ENCODE results near the gene C2.

The C2 gene

GRCh38 chr6:31889331-31889972 is 38.1 kb upstream of the C2 start:
- ATAC-seq (replicated peaks) (no peak), DNase-seq (no peak)
- no peaks in the 10 kb centered on the region for H3K27me3 Mint-ChIP-seq
- H3K36me3 Mint-ChIP-seq, result peaks cover 48 to 59% of the 10 kb centered on the region in 2 donors
- H3K4me1 Mint-ChIP-seq, result peaks cover 6 to 16% of the 10 kb centered on the region in 2 donors
- H3K4me3 Mint-ChIP-seq, result no peak overlapping the region
- peak overlapping the region; percentile 14 for H3K27ac Mint-ChIP-seq
- H3K9me3 Mint-ChIP-seq, result no peaks in the 10 kb centered on the region

GRCh38 chr6:31892821-31893220 is 34.7 kb upstream of the C2 start:
- H3K27me3 Mint-ChIP-seq, result no peaks in the 10 kb centered on the region
- H3K36me3 Mint-ChIP-seq, result peaks cover 32 to 42% of the 10 kb centered on the region in 2 donors
- no peak overlapping the region for H3K27ac Mint-ChIP-seq
- peaks cover 11 to 28% of the 10 kb centered on the region in 2 donors for H3K4me1 Mint-ChIP-seq
- DNase-seq (no peak), ATAC-seq (replicated peaks) (no peak)
- H3K9me3 Mint-ChIP-seq, result no peaks in the 10 kb centered on the region
- no peak overlapping the region for H3K4me3 Mint-ChIP-seq

GRCh38 chr6:31896493-31896855 is 31.0 kb upstream of the C2 start:
- Mint-ChIP-seq H3K9me3 (no peaks in the 10 kb centered on the region), H3K4me3 (peak overlapping the region; percentile 83 to 88), H3K4me1 (peaks cover 25 to 49% of the 10 kb centered on the region in 2 donors), H3K36me3 (peaks cover 23 to 27% of the 10 kb centered on the region in 2 donors), H3K27me3 (no peaks in the 10 kb centered on the region), H3K27ac (peak overlapping the region; percentile 92)
- DNase-seq (no peak), ATAC-seq (replicated peaks) (no peak)

GRCh38 chr6:31896856-31897611 is 30.5 kb upstream of the C2 start:
- Mint-ChIP-seq H3K27ac (peak overlapping the region; percentile 92), H3K4me1 (peaks cover 24 to 47% of the 10 kb centered on the region in 2 donors), H3K9me3 (no peaks in the 10 kb centered on the region), H3K27me3 (no peaks in the 10 kb centered on the region), H3K36me3 (peaks cover 19 to 25% of the 10 kb centered on the region in 2 donors), H3K4me3 (peak overlapping the region; percentile 88 to 93)
- ATAC-seq (replicated peaks), result peak; percentile 0 to 4
- DNase-seq, result no peak

- peaks cover 25 to 43% of the 10 kb centered on the region in 2 donors for H3K4me1 Mint-ChIP-seq
- no peaks in the 10 kb centered on the region for H3K9me3 Mint-ChIP-seq
Measured at GRCh38 chr6:31897612-31898382, 29.7 kb upstream of the C2 start, which contains the start of gene EHMT2. EHMT2 (minus strand) TSS chr6:31897698; CDS start chr6:31897677, 21 bp downstream.

GRCh38 chr6:31898383-31899011 is 29.0 kb upstream of the C2 start:
- peaks cover 26 to 47% of the 10 kb centered on the region in 2 donors for H3K4me1 Mint-ChIP-seq
- ATAC-seq (replicated peaks), result peak; percentile 15 to 26

More at GRCh38 chr6:31897612-31898382, 29.7 kb upstream of the C2 start, which contains the start of gene EHMT2:
- Mint-ChIP-seq H3K27me3 (no peaks in the 10 kb centered on the region), H3K36me3 (peaks cover 12 to 18% of the 10 kb centered on the region in 2 donors), H3K4me3 (peak within 1 kb of the TSS; percentile 88 to 93), H3K27ac (peak within 1 kb of the TSS; percentile 93)
- DNase-seq (peak; percentile 82), ATAC-seq (replicated peaks) (peak; percentile 67 to 70)

GRCh38 chr6:31899215-31899614 is 28.3 kb upstream of the C2 start:
- Mint-ChIP-seq H3K27ac (peak overlapping the region; percentile 72), H3K9me3 (no peaks in the 10 kb centered on the region), H3K4me1 (peaks cover 26 to 47% of the 10 kb centered on the region in 2 donors), H3K27me3 (no peaks in the 10 kb centered on the region), H3K36me3 (peaks cover 6 to 14% of the 10 kb centered on the region in 2 donors), H3K4me3 (peak overlapping the region; percentile 36 to 71)
- ATAC-seq (replicated peaks) (no peak), DNase-seq (no peak)

More at GRCh38 chr6:31898383-31899011, 29.0 kb upstream of the C2 start:
- H3K27me3 Mint-ChIP-seq, result no peaks in the 10 kb centered on the region
- H3K4me3 Mint-ChIP-seq, result peak overlapping the region; percentile 88 to 93
- H3K36me3 Mint-ChIP-seq, result peaks cover 9 to 15% of the 10 kb centered on the region in 2 donors
- H3K27ac Mint-ChIP-seq, result peak overlapping the region; percentile 93
- H3K9me3 Mint-ChIP-seq, result no peaks in the 10 kb centered on the region
- DNase-seq, result no peak

- H3K4me1 Mint-ChIP-seq, result peaks cover 26 to 47% of the 10 kb centered on the region in 2 donors
- H3K36me3 Mint-ChIP-seq, result peaks cover 5 to 14% of the 10 kb centered on the region in 2 donors
- ATAC-seq (replicated peaks) (no peak), DNase-seq (no peak)
- H3K4me3 Mint-ChIP-seq, result peak overlapping the region; percentile 36 to 56
- H3K9me3 Mint-ChIP-seq, result no peaks in the 10 kb centered on the region
- H3K27me3 Mint-ChIP-seq, result no peaks in the 10 kb centered on the region
- H3K27ac Mint-ChIP-seq, result no peak overlapping the region
Measured at GRCh38 chr6:31899882-31900722, 27.4 kb upstream of the C2 start.

- Mint-ChIP-seq H3K9me3 (no peaks in the 10 kb centered on the region), H3K27me3 (no peaks in the 10 kb centered on the region), H3K4me1 (peaks cover 26 to 43% of the 10 kb centered on the region in 2 donors), H3K27ac (peak overlapping the region; percentile 91), H3K4me3 (peak overlapping the region; percentile 86 to 91), H3K36me3 (peaks cover 4 to 7% of the 10 kb centered on the region in 2 donors)
- ATAC-seq (replicated peaks) (no peak), DNase-seq (no peak)
Measured at GRCh38 chr6:31900917-31901414, 26.6 kb upstream of the C2 start.

GRCh38 chr6:31901415-31901952 is 26.0 kb upstream of the C2 start:
- peak; percentile 59 for DNase-seq
- no peaks in the 10 kb centered on the region for H3K27me3 Mint-ChIP-seq
- no peaks in the 10 kb centered on the region for H3K9me3 Mint-ChIP-seq
- peaks cover 23 to 38% of the 10 kb centered on the region in 2 donors for H3K4me1 Mint-ChIP-seq
- H3K27ac Mint-ChIP-seq, result peak overlapping the region; percentile 91
- peak overlapping the region; percentile 86 to 91 for H3K4me3 Mint-ChIP-seq
- peak; percentile 30 to 44 for ATAC-seq (replicated peaks)
- peaks cover 4 to 7% of the 10 kb centered on the region in 2 donors for H3K36me3 Mint-ChIP-seq

- DNase-seq, result peak; percentile 86
- Mint-ChIP-seq H3K36me3 (peaks cover 4 to 7% of the 10 kb centered on the region in 2 donors), H3K27me3 (no peaks in the 10 kb centered on the region), H3K4me1 (peaks cover 21 to 35% of the 10 kb centered on the region in 2 donors), H3K27ac (peak within 1 kb of the TSS; percentile 91), H3K9me3 (no peaks in the 10 kb centered on the region), H3K4me3 (peak within 1 kb of the TSS; percentile 86 to 91)
- peak; percentile 65 to 74 for ATAC-seq (replicated peaks)
Measured at GRCh38 chr6:31901953-31902643, 25.4 kb upstream of the C2 start, which contains the start of gene ZBTB12. ZBTB12 (minus strand) TSS chr6:31902086; CDS start chr6:31901305, 781 bp downstream.

- Mint-ChIP-seq H3K27me3 (no peaks in the 10 kb centered on the region), H3K4me3 (no peak overlapping the region), H3K9me3 (no peaks in the 10 kb centered on the region), H3K4me1 (peaks cover 17 to 25% of the 10 kb centered on the region in 2 donors), H3K27ac (no peak overlapping the region), H3K36me3 (peaks cover 4% of the 10 kb centered on the region in 2 donors)
- DNase-seq (no peak), ATAC-seq (replicated peaks) (no peak)
Measured at GRCh38 chr6:31903957-31904356, 23.6 kb upstream of the C2 start.

Measured in stimulated activated naive B cell treated with anti-CD40 and anti-IgM and Interleukin-4, amounts not matched to agents 10 μg/mL and 1 μg/mL and 100 μg/mL, for 72 hours (primary cell).